ENCODE data around the gene NELFB.

Gene NELFB

DNA sequence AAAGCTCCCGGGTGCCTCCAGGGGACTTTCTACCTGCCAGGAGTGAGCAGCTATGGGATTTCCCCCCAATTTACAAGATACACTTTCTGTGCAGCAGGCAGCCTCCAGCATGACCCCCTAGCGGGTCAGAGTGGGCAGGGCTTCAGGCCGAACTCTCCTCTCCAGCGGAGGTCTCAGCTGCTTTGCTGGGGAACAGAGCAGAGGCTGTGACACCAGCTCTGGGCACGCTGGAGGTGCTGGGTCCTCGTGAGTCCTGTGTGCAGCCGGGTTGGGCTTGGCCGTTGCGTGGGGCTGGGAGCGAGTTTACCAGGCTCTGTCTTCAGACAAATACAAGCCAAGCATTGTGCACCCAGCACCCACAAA lies 44.1 kb downstream of the NELFB start:
- WGBS = 5% methylated on average over 10 of the region's 10 CpGs
- Histone ChIP-seq H3K4me3 (ENCODE audit: low read length) (peak overlapping the region; percentile 93), H3K4me1 (ENCODE audit: insufficient read depth, low read length) (peaks cover 30% of the 10 kb centered on the region), H3K9me3 (ENCODE audit: insufficient read depth, low read depth, low read length) (no peaks in the 10 kb centered on the region), H3K36me3 (ENCODE audit: insufficient read depth, low read length) (no peaks in the 10 kb centered on the region), H3K27ac (ENCODE audit: low read depth, low read length) (no peak overlapping the region; the same call in 1 of the 2 replicates), H3K9ac (ENCODE audit: low read depth, low read length) (no peak overlapping the region), H3K27me3 (ENCODE audit: insufficient read depth, low read length) (peaks cover 46% of the 10 kb centered on the region)

- 5% methylated on average over 15 of the region's 16 CpGs for WGBS
- peak overlapping the region; percentile 86; the same call in 1 of the 2 replicates for H3K27ac ChIP-seq (ENCODE audit: low read depth, low read length)
- H3K9ac ChIP-seq (ENCODE audit: low read depth, low read length) = peak overlapping the region; percentile 45
- H3K27me3 ChIP-seq (ENCODE audit: insufficient read depth, low read length) = peaks cover 38% of the 10 kb centered on the region
- peaks cover 33% of the 10 kb centered on the region for H3K4me1 ChIP-seq (ENCODE audit: insufficient read depth, low read length)
- H3K4me3 ChIP-seq (ENCODE audit: low read length) = peak overlapping the region; percentile 93
- no peaks in the 10 kb centered on the region for H3K36me3 ChIP-seq (ENCODE audit: insufficient read depth, low read length)
- H3K9me3 ChIP-seq (ENCODE audit: insufficient read depth, low read depth, low read length) = no peaks in the 10 kb centered on the region
Measured at GRCh38 chr9:137299938-137300337, 44.8 kb downstream of the NELFB start.

GRCh38 chr9:137300567-137301080 lies 45.5 kb downstream of the NELFB start:
- Histone ChIP-seq H3K27me3 (ENCODE audit: insufficient read depth, low read length) (peaks cover 35% of the 10 kb centered on the region), H3K4me1 (ENCODE audit: insufficient read depth, low read length) (peaks cover 38% of the 10 kb centered on the region), H3K9me3 (ENCODE audit: insufficient read depth, low read depth, low read length) (no peaks in the 10 kb centered on the region), H3K4me3 (ENCODE audit: low read length) (peak overlapping the region; percentile 93), H3K9ac (ENCODE audit: low read depth, low read length) (peak overlapping the region; percentile 84), H3K36me3 (ENCODE audit: insufficient read depth, low read length) (no peaks in the 10 kb centered on the region), H3K27ac (ENCODE audit: low read depth, low read length) (peak overlapping the region; percentile 86; the same call in 1 of the 2 replicates)
- under 1% methylated on average over 25 of the region's 25 CpGs for WGBS

DNA sequence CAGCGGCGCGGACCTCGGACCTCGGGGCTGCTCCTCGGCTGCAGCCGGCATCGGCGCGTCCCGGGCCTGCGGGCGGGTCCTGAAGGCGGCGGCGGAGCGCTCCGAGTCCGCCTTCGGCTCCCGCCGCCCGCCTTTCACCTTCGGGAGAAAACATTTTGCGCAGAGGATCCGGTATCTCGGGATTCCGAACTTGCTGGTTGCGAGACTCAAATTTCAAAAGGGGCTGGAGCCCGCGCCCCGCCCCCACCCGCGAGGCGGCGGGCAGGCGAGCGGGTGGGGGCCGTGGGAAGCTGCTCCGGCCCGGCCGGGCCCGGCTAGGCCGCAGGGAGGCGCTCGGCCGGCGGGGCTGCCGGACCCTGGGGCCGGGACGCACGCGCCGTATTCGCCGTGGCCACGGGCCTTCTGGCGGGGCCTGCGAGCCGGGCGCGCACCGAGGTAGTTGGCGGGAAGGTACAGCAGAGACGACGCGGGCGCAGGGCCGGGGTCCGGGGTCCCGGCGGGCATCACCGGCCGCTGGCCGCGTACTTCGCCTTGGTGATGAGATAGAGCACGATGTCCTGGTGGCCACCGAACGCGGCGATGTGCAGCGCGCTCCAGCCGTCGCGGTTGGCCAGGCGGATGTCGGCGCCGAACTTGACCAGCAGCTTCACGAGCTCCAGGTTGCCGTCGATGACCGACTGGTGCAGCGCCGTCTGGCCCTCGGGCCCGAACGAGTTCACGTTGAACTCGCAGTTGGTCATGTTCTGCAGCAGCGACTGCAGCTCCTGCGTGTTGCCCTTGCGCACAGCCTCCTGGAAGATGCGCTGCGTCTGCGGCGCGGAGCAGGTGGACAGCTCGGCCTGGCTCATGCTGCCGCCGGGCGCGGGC lies 46.2 kb downstream of the NELFB start:
- WGBS = under 1% methylated on average over 115 of the region's 115 CpGs
- peak overlapping the region; percentile 93 for H3K4me3 ChIP-seq (ENCODE audit: low read length)
- H3K9ac ChIP-seq (ENCODE audit: low read depth, low read length) = peak overlapping the region; percentile 84
- H3K27ac ChIP-seq (ENCODE audit: low read depth, low read length) = peak overlapping the region; percentile 86; the same call in 1 of the 2 replicates
- no peaks in the 10 kb centered on the region for H3K36me3 ChIP-seq (ENCODE audit: insufficient read depth, low read length)
- H3K9me3 ChIP-seq (ENCODE audit: insufficient read depth, low read depth, low read length) = no peaks in the 10 kb centered on the region
- peaks cover 43% of the 10 kb centered on the region for H3K4me1 ChIP-seq (ENCODE audit: insufficient read depth, low read length)
- peaks cover 31% of the 10 kb centered on the region for H3K27me3 ChIP-seq (ENCODE audit: insufficient read depth, low read length)

- Histone ChIP-seq H3K36me3 (ENCODE audit: insufficient read depth, low read length) (no peaks in the 10 kb centered on the region), H3K9me3 (ENCODE audit: insufficient read depth, low read depth, low read length) (no peaks in the 10 kb centered on the region), H3K27ac (ENCODE audit: low read depth, low read length) (peak within 1 kb of the TSS; percentile 86; the same call in 1 of the 2 replicates), H3K27me3 (ENCODE audit: insufficient read depth, low read length) (peaks cover 24% of the 10 kb centered on the region), H3K4me1 (ENCODE audit: insufficient read depth, low read length) (peaks cover 43% of the 10 kb centered on the region), H3K4me3 (ENCODE audit: low read length) (peak within 1 kb of the TSS; percentile 93), H3K9ac (ENCODE audit: low read depth, low read length) (peak within 1 kb of the TSS; percentile 84)
- WGBS = under 1% methylated on average over 60 of the region's 60 CpGs
Measured at GRCh38 chr9:137302118-137302448, 47.0 kb downstream of the NELFB start, which contains the start of gene NRARP. Gene NRARP (minus strand): TSS chr9:137302271. CDS start chr9:137301928, 343 bp downstream.

GRCh38 chr9:137302449-137303150 lies 47.5 kb downstream of the NELFB start:
- Histone ChIP-seq H3K4me1 (ENCODE audit: insufficient read depth, low read length) (peaks cover 48% of the 10 kb centered on the region), H3K4me3 (ENCODE audit: low read length) (peak overlapping the region; percentile 53), H3K27ac (ENCODE audit: low read depth, low read length) (no peak overlapping the region), H3K9me3 (ENCODE audit: insufficient read depth, low read depth, low read length) (no peaks in the 10 kb centered on the region), H3K9ac (ENCODE audit: low read depth, low read length) (peak overlapping the region; percentile 54; the same call in 1 of the 2 replicates), H3K36me3 (ENCODE audit: insufficient read depth, low read length) (no peaks in the 10 kb centered on the region), H3K27me3 (ENCODE audit: insufficient read depth, low read length) (peaks cover 19% of the 10 kb centered on the region)
- WGBS = 3% methylated on average over 78 of the region's 78 CpGs

- Histone ChIP-seq H3K9me3 (ENCODE audit: insufficient read depth, low read depth, low read length) (no peaks in the 10 kb centered on the region), H3K9ac (ENCODE audit: low read depth, low read length) (no peak overlapping the region), H3K27ac (ENCODE audit: low read depth, low read length) (no peak overlapping the region; the same call in 1 of the 2 replicates), H3K27me3 (ENCODE audit: insufficient read depth, low read length) (peaks cover 19% of the 10 kb centered on the region), H3K4me3 (ENCODE audit: low read length) (peak overlapping the region; percentile 53), H3K4me1 (ENCODE audit: insufficient read depth, low read length) (peaks cover 44% of the 10 kb centered on the region), H3K36me3 (ENCODE audit: insufficient read depth, low read length) (no peaks in the 10 kb centered on the region)
- 49% methylated on average over 23 of the region's 23 CpGs for WGBS
Measured at GRCh38 chr9:137303151-137303892, 48.2 kb downstream of the NELFB start.

- no peak overlapping the region for H3K27ac ChIP-seq (ENCODE audit: low read depth, low read length)
- no peaks in the 10 kb centered on the region for H3K9me3 ChIP-seq (ENCODE audit: insufficient read depth, low read depth, low read length)
- peaks cover 39% of the 10 kb centered on the region for H3K4me1 ChIP-seq (ENCODE audit: insufficient read depth, low read length)
- H3K36me3 ChIP-seq (ENCODE audit: insufficient read depth, low read length) = no peaks in the 10 kb centered on the region
- peaks cover 19% of the 10 kb centered on the region for H3K27me3 ChIP-seq (ENCODE audit: insufficient read depth, low read length)
- 89% methylated on average over 22 of the region's 22 CpGs for WGBS
- no peak overlapping the region for H3K4me3 ChIP-seq (ENCODE audit: low read length)
- H3K9ac ChIP-seq (ENCODE audit: low read depth, low read length) = no peak overlapping the region
Measured at GRCh38 chr9:137303893-137304382, 48.8 kb downstream of the NELFB start.

DNA sequence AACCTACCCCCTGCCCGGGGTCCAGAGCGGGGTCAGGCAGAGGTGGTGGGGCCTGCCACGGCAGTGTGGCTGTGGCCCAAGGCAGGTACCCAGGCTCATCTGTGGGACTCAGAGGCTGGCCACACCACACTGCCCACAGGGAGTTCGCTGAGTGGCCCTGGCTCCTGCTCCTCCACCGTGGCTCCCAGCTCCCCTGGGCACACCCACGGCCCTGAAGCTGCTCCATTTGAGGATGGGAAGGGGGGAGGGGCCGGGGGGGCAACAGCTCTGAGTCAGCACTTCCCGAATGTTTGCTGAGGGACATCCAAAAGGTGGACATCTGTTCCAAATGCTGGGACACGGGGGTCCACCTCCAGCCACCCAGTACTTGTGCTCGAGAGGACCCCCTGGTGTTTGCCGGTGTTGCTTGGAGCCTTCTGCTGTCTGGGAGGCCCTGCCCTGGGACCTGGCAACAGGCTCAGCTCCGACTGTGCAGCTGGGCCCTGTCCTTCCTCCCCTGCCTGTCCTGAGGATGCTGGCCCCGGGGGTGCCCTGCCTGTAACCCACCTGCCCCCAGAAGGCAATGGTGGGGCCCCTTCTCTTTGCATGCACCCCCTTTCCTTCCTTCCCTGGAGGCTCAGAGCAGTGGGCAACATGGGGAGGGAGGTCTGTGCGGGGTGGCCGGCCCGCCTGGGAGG lies 49.4 kb downstream of the NELFB start:
- Histone ChIP-seq H3K9ac (ENCODE audit: low read depth, low read length) (no peak overlapping the region), H3K4me3 (ENCODE audit: low read length) (no peak overlapping the region), H3K9me3 (ENCODE audit: insufficient read depth, low read depth, low read length) (no peaks in the 10 kb centered on the region), H3K27ac (ENCODE audit: low read depth, low read length) (no peak overlapping the region), H3K36me3 (ENCODE audit: insufficient read depth, low read length) (no peaks in the 10 kb centered on the region), H3K4me1 (ENCODE audit: insufficient read depth, low read length) (peaks cover 33% of the 10 kb centered on the region), H3K27me3 (ENCODE audit: insufficient read depth, low read length) (peaks cover 19% of the 10 kb centered on the region)
- WGBS = 76% methylated on average over 16 of the region's 16 CpGs

GRCh38 chr9:137305060-137305797 lies 50.1 kb downstream of the NELFB start:
- peaks cover 15% of the 10 kb centered on the region for H3K27me3 ChIP-seq (ENCODE audit: insufficient read depth, low read length)
- H3K4me3 ChIP-seq (ENCODE audit: low read length) = no peak overlapping the region
- H3K9ac ChIP-seq (ENCODE audit: low read depth, low read length) = no peak overlapping the region

More at GRCh38 chr9:137305060-137305797, 50.1 kb downstream of the NELFB start:
- Histone ChIP-seq H3K36me3 (ENCODE audit: insufficient read depth, low read length) (no peaks in the 10 kb centered on the region), H3K9me3 (ENCODE audit: insufficient read depth, low read depth, low read length) (no peaks in the 10 kb centered on the region), H3K27ac (ENCODE audit: low read depth, low read length) (peak overlapping the region; percentile 30; the same call in 1 of the 2 replicates), H3K4me1 (ENCODE audit: insufficient read depth, low read length) (peaks cover 26% of the 10 kb centered on the region)
- 57% methylated on average over 36 of the region's 36 CpGs for WGBS

Data from HUES64 (cell line).